Trophoblast cell (in vitro differentiated cells and primary cell): Measurements from ENCODE around the gene PAFAH2.

Source experiments
- DNase-seq, 2 donors: peaks; one replicate each; pipeline ENCODE4 v3.0.0-alpha.2; 2016
- H2AFZ ChIP-seq: 2 replicates; pipeline ENCODE4 v1.6.1; 2013; ENCODE audit warnings: low read length, moderate library complexity, mild to moderate bottlenecking; ENCODE audit not compliant: insufficient read depth, poor library complexity
- H2AK5ac ChIP-seq: 2 replicates; pipeline ENCODE4 v1.6.1; 2013; ENCODE audit warnings: mild to moderate bottlenecking, low read length
- H2BK120ac ChIP-seq: 2 replicates; pipeline ENCODE4 v1.6.1; 2013; ENCODE audit warnings: low read length, mild to moderate bottlenecking, moderate library complexity; ENCODE audit not compliant: insufficient read depth, poor library complexity
- H2BK12ac ChIP-seq: 2 replicates; pipeline ENCODE4 v1.6.1; 2013; ENCODE audit warnings: mild to moderate bottlenecking, low read length, moderate library complexity
- H2BK5ac ChIP-seq: 2 replicates; pipeline ENCODE4 v1.6.1; 2013; ENCODE audit warnings: low read length, low read depth, moderate library complexity, mild to moderate bottlenecking; ENCODE audit not compliant: poor library complexity
- H3K14ac ChIP-seq: 2 replicates; pipeline ENCODE4 v1.6.1; 2013; ENCODE audit warnings: mild to moderate bottlenecking, low read length
- H3K18ac ChIP-seq: 2 replicates; pipeline ENCODE4 v1.6.1; 2013; ENCODE audit warnings: mild to moderate bottlenecking, low read length
- H3K23ac ChIP-seq: 2 replicates; pipeline ENCODE4 v1.6.1; 2013; ENCODE audit warnings: low read length
- H3K27ac ChIP-seq: 2 replicates; pipeline ENCODE4 v1.5.1; 2013; ENCODE audit warnings: low read depth, mild to moderate bottlenecking, inconsistent platforms, low read length, moderate library complexity
- H3K27me3 ChIP-seq: 2 replicates; pipeline ENCODE4 v1.6.1; 2013; ENCODE audit warnings: inconsistent platforms, mild to moderate bottlenecking, low read length, moderate library complexity; ENCODE audit not compliant: insufficient read depth
- H3K36me3 ChIP-seq, 2 experiments: 1 replicate in 1 of 2; 2 replicates in 1 of 2; pipeline ENCODE4 v1.6.1; 2013; ENCODE audit warnings: low read length in 2 of 2, mild to moderate bottlenecking in 2 of 2, moderate library complexity in 1 of 2; ENCODE audit not compliant: insufficient read depth in 2 of 2, control insufficient read depth in 1 of 2
- H3K4ac ChIP-seq: 2 replicates; pipeline ENCODE4 v1.6.1; 2013; ENCODE audit warnings: low read depth, mild to moderate bottlenecking, low read length, moderate library complexity
- H3K4me1 ChIP-seq, 2 experiments: 1 replicate in 1 of 2; 2 replicates in 1 of 2; pipeline ENCODE4 v1.6.1; 2013; ENCODE audit warnings: low read length in 2 of 2, mild to moderate bottlenecking in 2 of 2, moderate library complexity in 1 of 2; ENCODE audit not compliant: insufficient read depth in 2 of 2, control insufficient read depth in 1 of 2
- H3K4me2 ChIP-seq: 2 replicates; pipeline ENCODE4 v1.6.1; 2013; ENCODE audit warnings: inconsistent platforms, mild to moderate bottlenecking, low read length, moderate library complexity
- H3K4me3 ChIP-seq: 2 replicates; pipeline ENCODE4 v1.5.1; 2013; ENCODE audit warnings: mild to moderate bottlenecking, low read depth, low read length, inconsistent platforms
- H3K79me1 ChIP-seq: one replicate; pipeline ENCODE4 v1.6.1; 2013; ENCODE audit warnings: low read length
- H3K79me2 ChIP-seq: 2 replicates; pipeline ENCODE4 v1.6.1; 2013; ENCODE audit warnings: low read length, mild to moderate bottlenecking; ENCODE audit not compliant: control insufficient read depth, insufficient read depth, poor library complexity
- H3K9ac ChIP-seq: 2 replicates; pipeline ENCODE4 v1.6.1; 2013; ENCODE audit warnings: mild to moderate bottlenecking, low read length
- H3K9me3 ChIP-seq: 2 replicates; pipeline ENCODE4 v1.6.1; 2013; ENCODE audit warnings: low read depth, mild to moderate bottlenecking, control low read depth, inconsistent platforms, low read length; ENCODE audit not compliant: insufficient read depth
- H4K12ac ChIP-seq: 2 replicates; pipeline ENCODE4 v1.6.1; 2013; ENCODE audit warnings: low read depth, mild to moderate bottlenecking, low read length, moderate library complexity
- H4K8ac ChIP-seq: 2 replicates; pipeline ENCODE4 v1.6.1; 2013; ENCODE audit warnings: low read depth, mild to moderate bottlenecking, low read length, moderate library complexity
- H4K91ac ChIP-seq: one replicate; pipeline ENCODE4 v1.6.1; 2013; ENCODE audit warnings: low read depth, mild to moderate bottlenecking, low read length, moderate library complexity
- WGBS: extraction: QIAGEN DNeasy Blood & Tissue Kit; methylation state at CpG from one replicate; pipeline ENCODE4 v1.1.7; 2013; ENCODE audit warnings: missing lambda C conversion rate; ENCODE audit not compliant: insufficient read length, insufficient coverage; ENCODE audit errors: extremely low coverage; 5-methylcytosine and 5-hydroxymethylcytosine counted together

Gene PAFAH2

GRCh38 chr1:26022404-26022779 lies 24.5 kb upstream of the PAFAH2 start:
- no peak overlapping the region for H4K12ac ChIP-seq
- H3K4me2 ChIP-seq, result no peak overlapping the region
- H2BK12ac ChIP-seq, result no peak overlapping the region
- H2AK5ac ChIP-seq, result no peak overlapping the region
- H2BK120ac ChIP-seq, result no peak overlapping the region
- H3K79me1 ChIP-seq, result peaks cover 3% of the 10 kb centered on the region
- no peak overlapping the region for H3K27ac ChIP-seq
- no peak overlapping the region for H4K8ac ChIP-seq
- H3K4me3 ChIP-seq, result no peak overlapping the region
- H2BK5ac ChIP-seq, result no peak overlapping the region
- H3K4me1 ChIP-seq, result peaks cover 10 to 19% of the 10 kb centered on the region in 2 experiments
- no peak for DNase-seq
- no peaks in the 10 kb centered on the region for H3K9me3 ChIP-seq
- H4K91ac ChIP-seq, result no peak overlapping the region
- no peak overlapping the region for H3K4ac ChIP-seq
- H2AFZ ChIP-seq, result no peak overlapping the region
- WGBS, result no CpG with 5 or more reads among the region's 8 CpGs
- no peaks in the 10 kb centered on the region for H3K79me2 ChIP-seq
- no peak overlapping the region for H3K23ac ChIP-seq
- no peaks in the 10 kb centered on the region for H3K27me3 ChIP-seq
- H3K18ac ChIP-seq, result no peak overlapping the region
- H3K9ac ChIP-seq, result no peak overlapping the region
- H3K36me3 ChIP-seq, result no peaks in the 10 kb centered on the region
- no peak overlapping the region for H3K14ac ChIP-seq

GRCh38 chr1:26021647-26022403 lies 24.0 kb upstream of the PAFAH2 start, which contains the start of gene EXTL1:
Gene EXTL1 (plus strand): TSS chr1:26021775. CDS start chr1:26022647, 872 bp downstream.
- Histone ChIP-seq H2BK5ac (no peak within 1 kb of the TSS), H2AFZ (peak within 1 kb of the TSS; percentile 65), H3K18ac (no peak within 1 kb of the TSS), H4K8ac (peak within 1 kb of the TSS; percentile 56), H2BK12ac (peak within 1 kb of the TSS; percentile 7), H3K79me2 (no peaks in the 10 kb centered on the region), H3K9me3 (no peaks in the 10 kb centered on the region), H3K4me2 (peak within 1 kb of the TSS; percentile 63), H4K91ac (peak within 1 kb of the TSS; percentile 38), H3K4ac (no peak within 1 kb of the TSS), H3K9ac (no peak within 1 kb of the TSS), H3K4me1 (peaks cover 14 to 24% of the 10 kb centered on the region in 2 experiments), H2BK120ac (no peak within 1 kb of the TSS), H3K4me3 (peak within 1 kb of the TSS; percentile 58), H2AK5ac (no peak within 1 kb of the TSS), H3K79me1 (peaks cover 3% of the 10 kb centered on the region), H3K14ac (peak within 1 kb of the TSS; percentile 19), H3K27me3 (no peaks in the 10 kb centered on the region), H3K23ac (no peak within 1 kb of the TSS), H3K27ac (no peak within 1 kb of the TSS), H4K12ac (peak within 1 kb of the TSS; percentile 61), H3K36me3 (no peaks in the 10 kb centered on the region)
- WGBS, result no CpG with 5 or more reads among the region's 15 CpGs
- no peak for DNase-seq

DNA sequence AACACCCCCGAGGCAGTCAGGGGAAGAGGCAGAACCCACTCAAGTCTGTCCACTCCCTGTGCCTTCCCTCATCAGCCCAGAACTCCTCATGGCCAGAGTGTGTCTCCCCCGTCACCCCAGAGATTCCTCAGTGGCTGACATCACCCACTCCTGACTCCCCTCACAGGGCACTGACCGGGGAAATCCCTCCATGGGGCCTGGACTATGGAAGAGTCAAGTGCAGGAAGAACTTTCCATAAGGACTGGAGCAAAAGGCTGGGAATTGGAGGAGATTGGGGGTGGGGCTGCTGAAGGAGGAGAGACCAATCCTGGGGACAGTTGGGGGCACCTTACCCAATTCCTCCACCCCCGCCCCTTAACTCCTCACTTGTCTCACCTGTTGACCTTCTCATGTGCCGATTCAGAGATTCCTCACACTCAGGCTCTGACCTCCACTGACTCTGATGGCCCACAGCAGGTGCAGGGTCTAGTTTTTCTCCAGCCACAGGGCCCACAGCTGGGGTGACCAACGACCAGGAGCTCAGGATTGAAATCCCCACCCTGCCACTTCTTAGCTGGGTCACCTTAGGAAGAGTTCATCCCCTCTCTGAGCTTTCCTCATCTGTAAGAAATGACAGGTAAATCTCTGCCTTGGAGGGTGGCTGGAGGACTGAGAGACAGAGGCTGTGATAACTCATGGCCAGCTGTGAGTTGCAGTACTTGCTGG lies 23.2 kb upstream of the PAFAH2 start:
- peaks cover 3% of the 10 kb centered on the region for H3K79me1 ChIP-seq
- H3K23ac ChIP-seq, result no peak overlapping the region
- no peak overlapping the region for H2AK5ac ChIP-seq
- H2BK12ac ChIP-seq, result no peak overlapping the region
- no peak overlapping the region for H2BK120ac ChIP-seq
- H4K91ac ChIP-seq, result no peak overlapping the region
- no peak overlapping the region for H2BK5ac ChIP-seq
- no peaks in the 10 kb centered on the region for H3K79me2 ChIP-seq
- no peak overlapping the region for H3K4me2 ChIP-seq
- H3K18ac ChIP-seq, result no peak overlapping the region
- no peaks in the 10 kb centered on the region for H3K27me3 ChIP-seq
- no peak overlapping the region for H3K4me3 ChIP-seq
- no peak overlapping the region for H3K14ac ChIP-seq
- peaks cover 17 to 27% of the 10 kb centered on the region in 2 experiments for H3K4me1 ChIP-seq
- H3K9me3 ChIP-seq, result no peaks in the 10 kb centered on the region
- H3K9ac ChIP-seq, result no peak overlapping the region
- H4K8ac ChIP-seq, result no peak overlapping the region
- WGBS, result no CpG with 5 or more reads among the region's 6 CpGs
- H2AFZ ChIP-seq, result no peak overlapping the region
- no peak overlapping the region for H3K27ac ChIP-seq
- H3K36me3 ChIP-seq, result no peaks in the 10 kb centered on the region
- no peak overlapping the region for H3K4ac ChIP-seq
- H4K12ac ChIP-seq, result no peak overlapping the region
- DNase-seq, result no peak

DNA sequence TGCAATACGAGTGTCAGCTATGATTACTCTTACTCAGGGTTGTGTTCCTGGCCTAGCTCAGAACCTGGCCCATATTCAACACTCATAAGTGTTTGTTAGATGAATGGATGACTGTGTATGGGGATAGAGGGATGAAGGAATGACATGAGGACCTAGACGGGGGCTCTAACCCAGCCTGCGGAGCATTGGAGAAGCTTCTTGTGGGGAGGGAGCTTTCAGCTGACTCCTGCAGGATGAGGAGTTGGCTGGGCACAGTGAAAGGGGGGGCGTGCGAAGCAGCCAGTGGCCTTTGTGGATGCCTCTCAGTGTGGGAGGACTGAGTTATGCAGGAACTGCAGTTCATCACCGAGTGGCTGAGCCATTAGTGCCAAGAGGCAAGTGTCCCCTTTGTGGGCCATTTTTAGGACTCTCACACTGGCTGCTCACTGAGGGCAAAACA lies 22.5 kb upstream of the PAFAH2 start:
- Histone ChIP-seq H3K79me1 (peaks cover 3% of the 10 kb centered on the region), H3K27me3 (no peaks in the 10 kb centered on the region), H3K9ac (no peak overlapping the region), H2BK120ac (no peak overlapping the region), H2BK5ac (no peak overlapping the region), H3K4me3 (no peak overlapping the region), H3K4ac (no peak overlapping the region), H3K4me2 (no peak overlapping the region), H2AK5ac (no peak overlapping the region), H3K9me3 (no peaks in the 10 kb centered on the region), H2AFZ (no peak overlapping the region), H3K27ac (no peak overlapping the region), H3K14ac (no peak overlapping the region), H3K18ac (no peak overlapping the region), H4K12ac (no peak overlapping the region), H3K4me1 (peaks cover 17 to 27% of the 10 kb centered on the region in 2 experiments), H3K36me3 (no peaks in the 10 kb centered on the region), H4K8ac (no peak overlapping the region), H3K79me2 (no peaks in the 10 kb centered on the region), H2BK12ac (no peak overlapping the region), H4K91ac (no peak overlapping the region), H3K23ac (no peak overlapping the region)
- no peak for DNase-seq
- no CpG with 5 or more reads among the region's 6 CpGs for WGBS
